Measurements from ENCODE around the gene STUM. TPM values are rescaled to one million over a fixed set of nuclear protein-coding genes. Genes with fewer than 3 reads are reported as not detected.
"Not testable (repeated sequence)": the region's sequence is repeated elsewhere in the genome, so short reads cannot be mapped to it uniquely, and the experiment has no call there.

STUM gene
- total and polyA plus RNA-seq, 2 experiments from 2014 or later: 0.71 to 7.6 TPM

DNA sequence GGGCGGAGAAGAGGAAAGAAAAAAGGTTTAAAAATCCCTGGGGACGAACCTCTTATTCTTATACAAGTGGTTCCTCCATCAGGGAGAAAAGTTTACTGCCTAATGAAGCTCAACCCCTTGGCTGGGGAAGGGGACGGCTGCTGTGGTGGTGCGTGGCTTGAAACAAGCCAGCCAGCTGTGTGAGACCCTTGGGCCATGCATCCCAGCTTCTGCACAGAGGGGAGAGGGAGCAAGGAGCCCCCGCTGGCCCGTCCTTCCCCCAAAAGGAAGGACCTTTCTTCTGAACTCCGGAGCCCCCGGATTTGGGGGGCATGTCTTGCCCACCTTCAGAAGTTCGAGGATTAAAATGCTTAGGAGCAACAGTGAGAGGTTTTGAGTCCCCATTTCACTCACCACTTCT lies 67.3 kb downstream of the STUM start:
- Histone ChIP-seq H3K27me3 (no peaks in the 10 kb centered on the region), H3K27ac (no peak overlapping the region), H3K4me3 (no peak overlapping the region), H3K36me3 (no peaks in the 10 kb centered on the region), H3K4me1 (ENCODE audit: low read depth) (peaks cover under 1% of the 10 kb centered on the region), H3K9me3 (ENCODE audit: low read depth) (no peaks in the 10 kb centered on the region)
- TF ChIP-seq, protein P1, sequence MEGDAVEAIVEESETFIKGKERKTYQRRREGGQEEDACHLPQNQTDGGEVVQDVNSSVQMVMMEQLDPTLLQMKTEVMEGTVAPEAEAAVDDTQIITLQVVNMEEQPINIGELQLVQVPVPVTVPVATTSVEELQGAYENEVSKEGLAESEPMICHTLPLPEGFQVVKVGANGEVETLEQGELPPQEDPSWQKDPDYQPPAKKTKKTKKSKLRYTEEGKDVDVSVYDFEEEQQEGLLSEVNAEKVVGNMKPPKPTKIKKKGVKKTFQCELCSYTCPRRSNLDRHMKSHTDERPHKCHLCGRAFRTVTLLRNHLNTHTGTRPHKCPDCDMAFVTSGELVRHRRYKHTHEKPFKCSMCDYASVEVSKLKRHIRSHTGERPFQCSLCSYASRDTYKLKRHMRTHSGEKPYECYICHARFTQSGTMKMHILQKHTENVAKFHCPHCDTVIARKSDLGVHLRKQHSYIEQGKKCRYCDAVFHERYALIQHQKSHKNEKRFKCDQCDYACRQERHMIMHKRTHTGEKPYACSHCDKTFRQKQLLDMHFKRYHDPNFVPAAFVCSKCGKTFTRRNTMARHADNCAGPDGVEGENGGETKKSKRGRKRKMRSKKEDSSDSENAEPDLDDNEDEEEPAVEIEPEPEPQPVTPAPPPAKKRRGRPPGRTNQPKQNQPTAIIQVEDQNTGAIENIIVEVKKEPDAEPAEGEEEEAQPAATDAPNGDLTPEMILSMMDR (IDR thresholded peaks at IDR 0.05; ENCODE audit: low read depth, low read length): no peak
- DNase-seq (ENCODE audit: low read depth in 1 of 2, low spot score in 1 of 2): no peak

DNA sequence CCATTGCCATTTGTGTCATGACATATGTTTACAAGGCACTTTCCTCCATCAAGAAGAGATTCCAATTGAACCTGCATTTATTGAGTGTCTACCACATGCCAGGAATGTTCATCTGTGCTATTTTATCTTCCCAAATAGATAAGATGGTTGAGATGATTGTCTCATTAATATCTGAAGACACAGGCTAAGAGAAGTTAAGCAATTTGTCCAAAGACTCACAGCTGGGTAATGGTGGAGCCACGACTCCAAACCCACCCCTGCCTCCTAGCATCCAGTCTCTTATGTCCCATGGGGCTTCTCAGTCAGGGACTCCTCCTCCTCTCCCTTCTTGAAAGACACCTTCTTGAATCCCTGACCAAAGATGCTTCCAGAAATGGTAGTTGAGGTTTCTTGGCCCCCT lies 68.1 kb downstream of the STUM start:
- DNase-seq (ENCODE audit: low read depth in 1 of 2, low spot score in 1 of 2): no peak
- no peaks in the 10 kb centered on the region for H3K27me3 ChIP-seq
- no peak overlapping the region for H3K27ac ChIP-seq
- no peaks in the 10 kb centered on the region for H3K36me3 ChIP-seq
- no peaks in the 10 kb centered on the region for H3K9me3 ChIP-seq (ENCODE audit: low read depth)
- no peaks in the 10 kb centered on the region for H3K4me1 ChIP-seq (ENCODE audit: low read depth)
- TF ChIP-seq, protein P1 (IDR thresholded peaks at IDR 0.05; ENCODE audit: low read depth, low read length): no peak
- H3K4me3 ChIP-seq: no peak overlapping the region

DNA sequence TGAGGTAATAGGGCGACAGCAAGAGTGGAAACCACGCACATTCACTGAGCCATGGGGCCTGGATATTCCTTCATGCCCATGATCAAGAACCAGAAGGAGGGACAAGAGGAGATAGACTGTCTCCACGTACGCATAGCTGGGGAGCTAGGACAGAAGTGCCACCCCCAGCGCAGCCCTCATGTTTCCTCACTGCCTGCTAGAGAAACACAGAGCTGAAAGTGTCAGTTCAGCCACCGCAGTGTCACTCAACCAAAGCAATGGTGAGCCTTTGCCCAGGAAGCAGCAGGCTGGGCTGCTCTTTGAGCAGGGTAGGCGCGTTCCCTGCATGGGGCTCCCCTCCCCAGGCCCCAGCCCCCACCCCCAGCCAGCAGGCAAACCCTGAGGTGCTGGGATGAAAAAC lies 68.5 kb downstream of the STUM start:
- H3K27me3 ChIP-seq: no peaks in the 10 kb centered on the region
- no peaks in the 10 kb centered on the region for H3K9me3 ChIP-seq (ENCODE audit: low read depth)
- TF ChIP-seq, protein P1 (IDR thresholded peaks at IDR 0.05; ENCODE audit: low read depth, low read length): no peak
- no peak overlapping the region for H3K4me3 ChIP-seq
- no peaks in the 10 kb centered on the region for H3K36me3 ChIP-seq
- no peaks in the 10 kb centered on the region for H3K4me1 ChIP-seq (ENCODE audit: low read depth)
- no peak for DNase-seq (ENCODE audit: low read depth in 1 of 2, low spot score in 1 of 2)
- no peak overlapping the region for H3K27ac ChIP-seq

DNA sequence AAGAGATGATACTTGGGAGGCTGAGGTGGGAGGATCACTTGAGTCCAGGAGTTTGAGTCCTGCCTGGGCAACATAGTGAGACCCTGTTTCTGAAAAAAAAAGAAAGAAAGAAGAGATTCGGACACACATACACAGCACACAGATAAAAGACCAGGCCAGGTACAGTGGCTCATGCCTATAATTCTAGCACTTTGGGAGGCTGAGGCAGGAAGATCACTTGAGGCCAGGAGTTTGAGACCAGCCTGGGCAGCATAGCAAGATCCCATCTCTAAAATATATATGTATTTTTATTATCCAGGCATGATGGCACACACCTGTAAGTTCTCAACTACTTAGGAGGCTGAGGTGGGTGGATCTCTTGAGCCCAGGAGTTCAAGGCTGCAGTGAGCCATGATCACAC lies 69.2 kb downstream of the STUM start:
- H3K27ac ChIP-seq; H3K9me3 ChIP-seq (ENCODE audit: low read depth); H3K36me3 ChIP-seq; H3K27me3 ChIP-seq; H3K4me3 ChIP-seq; H3K4me1 ChIP-seq (ENCODE audit: low read depth); DNase-seq (ENCODE audit: low read depth in 1 of 2, low spot score in 1 of 2): not testable (repeated sequence)

DNA sequence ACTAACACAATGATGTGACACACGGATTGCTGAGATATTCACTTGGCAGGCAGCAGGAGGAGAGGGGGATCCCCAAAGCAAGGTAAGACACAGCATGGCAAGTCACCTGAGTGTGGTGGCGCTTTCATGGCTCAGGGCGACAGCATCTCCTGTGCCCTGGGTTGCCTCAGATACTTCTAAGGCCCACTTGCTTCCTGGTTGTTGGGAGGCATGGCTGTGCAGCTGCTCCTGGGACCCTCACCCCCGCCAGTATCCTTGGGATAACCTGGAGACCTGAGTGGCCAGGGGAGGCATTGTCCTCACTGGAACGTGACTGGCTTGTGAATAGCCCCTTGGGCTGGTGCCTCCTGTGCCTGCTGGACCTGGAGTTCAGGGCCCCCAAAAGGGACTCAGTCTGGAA lies 69.8 kb downstream of the STUM start:
- no peaks in the 10 kb centered on the region for H3K27me3 ChIP-seq
- H3K9me3 ChIP-seq (ENCODE audit: low read depth): no peaks in the 10 kb centered on the region
- TF ChIP-seq, protein P1 (IDR thresholded peaks at IDR 0.05; ENCODE audit: low read depth, low read length): no peak
- no peaks in the 10 kb centered on the region for H3K36me3 ChIP-seq
- no peak overlapping the region for H3K4me3 ChIP-seq
- H3K4me1 ChIP-seq (ENCODE audit: low read depth): no peaks in the 10 kb centered on the region
- DNase-seq (ENCODE audit: low read depth in 1 of 2, low spot score in 1 of 2): no peak
- H3K27ac ChIP-seq: no peak overlapping the region

DNA sequence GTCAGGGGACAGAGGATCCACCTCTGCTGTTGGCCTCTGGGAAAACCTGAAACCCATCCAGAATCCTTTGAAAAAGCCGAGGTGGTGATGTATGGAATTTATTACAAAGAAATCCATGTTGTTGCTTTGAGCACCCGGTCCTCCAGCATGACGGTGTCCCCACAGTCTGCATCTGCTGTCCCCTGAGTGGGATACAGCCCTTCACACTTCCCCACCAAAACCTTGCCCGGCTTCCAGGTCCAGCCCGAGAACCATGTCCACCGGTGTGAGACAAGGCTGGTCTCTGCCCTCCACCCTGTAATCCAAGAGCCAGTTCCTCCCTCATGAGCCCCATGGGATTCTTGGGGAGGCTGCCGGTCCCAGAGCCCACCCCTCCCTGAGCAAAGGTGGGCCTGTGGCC lies 70.5 kb downstream of the STUM start:
- no peak overlapping the region for H3K4me3 ChIP-seq

More for the DNA sequence above, 70.5 kb downstream of the STUM start:
- H3K4me1 ChIP-seq (ENCODE audit: low read depth): no peaks in the 10 kb centered on the region
- H3K27me3 ChIP-seq: no peaks in the 10 kb centered on the region
- H3K9me3 ChIP-seq (ENCODE audit: low read depth): no peaks in the 10 kb centered on the region
- TF ChIP-seq, protein P1 (IDR thresholded peaks at IDR 0.05; ENCODE audit: low read depth, low read length): no peak
- no peak for DNase-seq (ENCODE audit: low read depth in 1 of 2, low spot score in 1 of 2)
- H3K27ac ChIP-seq: no peak overlapping the region
- no peaks in the 10 kb centered on the region for H3K36me3 ChIP-seq
